Tibial nerve (tissue), 3 donors: ENCODE results near the gene ARHGEF33.

Experiments
- CTCF ChIP-seq, 5 experiments: fragments of 200-600 bp in 3 of 5; fragments of 450-650 bp in 2 of 5; sonication (generic) in 3 of 5; IDR thresholded peaks; one replicate each; pipeline ENCODE4 v1.5.1; 2016 to 2019; ENCODE audit warnings: antibody characterized with exemption in 5 of 5, mild to moderate bottlenecking in 3 of 5, moderate library complexity in 2 of 5
- POLR2A ChIP-seq, 2 donors: fragments of 450-650 bp; IDR thresholded peaks; one replicate each; pipeline ENCODE4 v1.6.1; 2017; ENCODE audit warnings: antibody characterized with exemption in 2 of 2, mild to moderate bottlenecking in 2 of 2, moderate library complexity in 2 of 2

- TF ChIP-seq CTCF (IDR thresholded peaks at IDR 0.05) (no peak), POLR2A (IDR thresholded peaks at IDR 0.05) (no peak)
Observed at GRCh38 chr2:38909872-38910271, 20.2 kb downstream of the ARHGEF33 start.
